Measurements from ENCODE around the gene IWS1.

DNA sequence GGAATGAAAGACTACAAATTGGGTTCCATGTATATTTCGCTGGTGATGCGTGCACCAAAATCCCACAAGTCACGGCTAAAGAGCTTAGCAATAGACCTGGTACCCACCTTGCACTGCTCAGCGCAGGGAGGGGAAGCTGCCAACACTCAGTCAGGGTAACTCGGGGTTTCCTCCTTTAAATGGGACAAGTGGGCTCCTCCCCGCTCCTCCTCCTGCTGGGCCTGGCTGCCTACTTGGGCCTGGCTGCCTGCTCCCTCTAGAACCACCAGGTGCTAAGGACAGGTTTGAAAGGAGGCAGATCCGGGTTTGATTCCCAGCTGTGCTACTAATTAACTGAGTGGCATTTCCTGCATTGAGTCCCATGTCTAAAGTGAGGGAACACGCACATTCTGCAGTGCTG lies 32.6 kb upstream of the IWS1 start:
- TF ChIP-seq FOXA1 (IDR thresholded peaks at IDR 0.05) (no peak), PKNOX1 (IDR thresholded peaks at IDR 0.05) (no peak), L3MBTL2 (conservative IDR thresholded peaks at IDR 0.05) (no peak), LEF1 (IDR thresholded peaks at IDR 0.05; ENCODE audit: borderline replicate concordance) (no peak), ELF4 (IDR thresholded peaks at IDR 0.05) (no peak), FOXM1 (IDR thresholded peaks at IDR 0.05; ENCODE audit: borderline replicate concordance) (no peak), BHLHE40 (IDR thresholded peaks at IDR 0.05; ENCODE audit: borderline replicate concordance) (no peak), ARNT (IDR thresholded peaks at IDR 0.05) (no peak), NFRKB (IDR thresholded peaks at IDR 0.05) (no peak), FOXK2 (IDR thresholded peaks at IDR 0.05) (no peak)

Measured in HEK293T (cell line).